ENCODE measurements around the gene OPRM1.
A peak's percentile ranks its signal among the peaks of the same experiment; 100 is the strongest.
"Not testable (repeated sequence)": the region's sequence is repeated elsewhere in the genome, so short reads cannot be mapped to it uniquely, and the experiment has no call there.

Gene OPRM1

GRCh38 chr6:154140743-154141142 is 101.7 kb downstream of the OPRM1 start:
- no peak for DNase-seq (ENCODE audit: low spot score)

GRCh38 chr6:154143753-154144152 is 104.7 kb downstream of the OPRM1 start:
- DNase-seq (ENCODE audit: low spot score) = no peak

- peak; percentile 54 for DNase-seq (ENCODE audit: low spot score)
These were observed 115.4 kb downstream of the OPRM1 start for GRCh38 chr6:154154389-154154967.

- DNase-seq (ENCODE audit: low spot score) = no peak
These were observed 117.3 kb downstream of the OPRM1 start for GRCh38 chr6:154156135-154156896.

GRCh38 chr6:154157082-154157481 is 118.0 kb downstream of the OPRM1 start:
- DNase-seq (ENCODE audit: low spot score) = no peak

- no peak for DNase-seq (ENCODE audit: low spot score)
These were observed 118.7 kb downstream of the OPRM1 start for GRCh38 chr6:154157706-154158105.

- no peak for DNase-seq (ENCODE audit: low spot score)
These were observed 120.1 kb downstream of the OPRM1 start for GRCh38 chr6:154159126-154159525.

- no peak for DNase-seq (ENCODE audit: low spot score)
These were observed 122.6 kb downstream of the OPRM1 start for GRCh38 chr6:154161689-154162088.

- no peak for DNase-seq (ENCODE audit: low spot score)
These were observed 125.4 kb downstream of the OPRM1 start for GRCh38 chr6:154164397-154164796.

GRCh38 chr6:154165478-154165877 is 126.4 kb downstream of the OPRM1 start:
- no peak for DNase-seq (ENCODE audit: low spot score)

- DNase-seq (ENCODE audit: low spot score) = no peak
These were observed 127.1 kb downstream of the OPRM1 start for GRCh38 chr6:154166140-154166539.

GRCh38 chr6:154167126-154167525 is 128.1 kb downstream of the OPRM1 start:
- DNase-seq (ENCODE audit: low spot score) = no peak

GRCh38 chr6:154169193-154169847 is 130.3 kb downstream of the OPRM1 start:
- no peak for DNase-seq (ENCODE audit: low spot score)

- no peak for DNase-seq (ENCODE audit: low spot score)
These were observed 131.1 kb downstream of the OPRM1 start for GRCh38 chr6:154170106-154170505.

GRCh38 chr6:154172393-154172792 is 133.4 kb downstream of the OPRM1 start:
- DNase-seq (ENCODE audit: low spot score) = not testable (repeated sequence)

GRCh38 chr6:154179434-154179833 is 140.4 kb downstream of the OPRM1 start:
- DNase-seq (ENCODE audit: low spot score) = no peak

GRCh38 chr6:154187203-154187602 is 148.2 kb downstream of the OPRM1 start:
- no peak for DNase-seq (ENCODE audit: low spot score)

- DNase-seq (ENCODE audit: low spot score) = no peak
These were observed 148.7 kb downstream of the OPRM1 start for GRCh38 chr6:154187714-154188113.

GRCh38 chr6:154196333-154196885 is 157.4 kb downstream of the OPRM1 start:
- no peak for DNase-seq (ENCODE audit: low spot score)

GRCh38 chr6:154197196-154197860 is 158.3 kb downstream of the OPRM1 start:
- DNase-seq (ENCODE audit: low spot score) = no peak

GRCh38 chr6:154201688-154202087 is 162.6 kb downstream of the OPRM1 start:
- not testable (repeated sequence) for DNase-seq (ENCODE audit: low spot score)

- no peak for DNase-seq (ENCODE audit: low spot score)
These were observed 163.3 kb downstream of the OPRM1 start for GRCh38 chr6:154202339-154202738.
